OCI-LY3 (cell line): ENCODE data around the gene SLC22A2.
"Not testable (repeated sequence)": the region's sequence is repeated elsewhere in the genome, so short reads cannot be mapped to it uniquely, and the experiment has no call there.

Experiments
- H2AFZ ChIP-seq: fragments of 200-600, 300-600 bp; shearing (Covaris generic); 2 replicates; pipeline ENCODE4 v1.6.0; 2014; ENCODE audit warnings: antibody characterized with exemption, low read depth, low read length
- H3K27ac ChIP-seq: fragments of 200-600, 300-600 bp; sonication (generic); 2 replicates; pipeline ENCODE4 v1.5.1; 2014; ENCODE audit warnings: mild to moderate bottlenecking, low read length, moderate library complexity, mixed read lengths
- H3K27me3 ChIP-seq: fragments of 200-600, 300-600 bp; sonication (generic); 2 replicates; pipeline ENCODE4 v1.6.1; 2014; ENCODE audit warnings: low read depth, low read length, mixed read lengths
- H3K36me3 ChIP-seq: fragments of 200-600, 300-600 bp; sonication (generic); replicated peaks from 2 replicates; pipeline ENCODE3; 2014; ENCODE audit warnings: low read depth, low read length, mixed read lengths
- H3K4me1 ChIP-seq: fragments of 300-600, 200-600 bp; sonication (generic); 2 replicates; pipeline ENCODE4 v1.6.1; 2014; ENCODE audit warnings: low read length, mixed read lengths
- H3K4me2 ChIP-seq: fragments of 200-600, 300-600 bp; sonication (generic); 2 replicates; pipeline ENCODE4 v1.6.1; 2014; ENCODE audit warnings: low read length, mixed read lengths
- H3K4me3 ChIP-seq: fragments of 300-600, 200-600 bp; sonication (generic); 2 replicates; pipeline ENCODE4 v1.5.1; 2014; ENCODE audit warnings: antibody characterized with exemption, mild to moderate bottlenecking, low read length, moderate library complexity
- H3K79me2 ChIP-seq: fragments of 300-600, 200-600 bp; shearing (Covaris generic); 2 replicates; pipeline ENCODE4 v1.6.1; 2014; ENCODE audit warnings: mild to moderate bottlenecking, low read length, mixed read lengths
- H3K9ac ChIP-seq: fragments of 300-600, 200-600 bp; shearing (Covaris generic); 2 replicates; pipeline ENCODE4 v1.6.0; 2014; ENCODE audit warnings: mild to moderate bottlenecking, low read length, moderate library complexity
- H3K9me3 ChIP-seq: fragments of 200-600, 300-600 bp; shearing (Covaris generic); 2 replicates; pipeline ENCODE4 v1.6.1; 2014; ENCODE audit warnings: low read length, mixed read lengths; ENCODE audit not compliant: insufficient read depth
- H4K20me1 ChIP-seq: fragments of 200-600, 300-600 bp; sonication (generic); 2 replicates; pipeline ENCODE4 v1.6.1; 2016; ENCODE audit warnings: low read length, mixed read lengths; ENCODE audit not compliant: insufficient read depth
- CTCF ChIP-seq: fragments of 200-600, 300-600 bp; sonication (generic); IDR thresholded peaks from 2 replicates; pipeline ENCODE4 v1.5.1; 2014; ENCODE audit warnings: antibody characterized with exemption, low read length, low read depth
- EZH2phosphoT487 ChIP-seq: fragments of 200-600 bp; shearing (Covaris generic); IDR thresholded peaks from 2 replicates; pipeline ENCODE4 v1.6.1; 2018; ENCODE audit warnings: antibody characterized with exemption, mixed run types, low read depth

SLC22A2 gene

GRCh38 chr6:160258346-160259142 lies at the start of gene SLC22A2:
Gene SLC22A2 (minus strand): TSS chr6:160258821. CDS start chr6:160258757, 64 bp downstream.
- Histone ChIP-seq H3K4me1 (no peaks in the 10 kb centered on the region), H3K27ac (no peak within 1 kb of the TSS), H2AFZ (no peak within 1 kb of the TSS), H3K9me3 (no peaks in the 10 kb centered on the region), H3K27me3 (0 out of 2 replicates have a peak, but pooled peaks cover 4% of the 10 kb centered on the region), H3K4me3 (no peak within 1 kb of the TSS), H3K9ac (no peak within 1 kb of the TSS), H3K36me3 (no peaks in the 10 kb centered on the region), H3K79me2 (no peaks in the 10 kb centered on the region), H4K20me1 (no peaks in the 10 kb centered on the region), H3K4me2 (no peak within 1 kb of the TSS)
- TF ChIP-seq EZH2phosphoT487: no peak
- TF ChIP-seq CTCF: no peak

GRCh38 chr6:160305926-160306713 lies 47.5 kb upstream of the SLC22A2 start:
- Histone ChIP-seq H3K9ac (no peak overlapping the region), H3K36me3 (no peaks in the 10 kb centered on the region), H3K9me3 (no peaks in the 10 kb centered on the region), H3K27me3 (no peaks in the 10 kb centered on the region), H3K4me2 (no peak overlapping the region), H3K27ac (no peak overlapping the region), H3K4me3 (no peak overlapping the region), H3K4me1 (no peaks in the 10 kb centered on the region), H3K79me2 (no peaks in the 10 kb centered on the region), H2AFZ (no peak overlapping the region), H4K20me1 (no peaks in the 10 kb centered on the region)
- no peak for TF ChIP-seq CTCF
- no peak for TF ChIP-seq EZH2phosphoT487

- Histone ChIP-seq H3K9me3 (no peaks in the 10 kb centered on the region), H3K9ac (no peak overlapping the region), H3K4me1 (no peaks in the 10 kb centered on the region), H3K27me3 (no peaks in the 10 kb centered on the region), H3K79me2 (no peaks in the 10 kb centered on the region), H3K4me2 (no peak overlapping the region), H3K36me3 (no peaks in the 10 kb centered on the region), H4K20me1 (no peaks in the 10 kb centered on the region), H2AFZ (no peak overlapping the region), H3K27ac (no peak overlapping the region), H3K4me3 (no peak overlapping the region)
- no peak for TF ChIP-seq EZH2phosphoT487
- TF ChIP-seq CTCF: no peak
Observed at GRCh38 chr6:160303806-160304205, 45.2 kb upstream of the SLC22A2 start.

GRCh38 chr6:160302431-160303082 lies 43.9 kb upstream of the SLC22A2 start:
- not testable (repeated sequence) for H3K9ac ChIP-seq, H4K20me1 ChIP-seq, H3K4me2 ChIP-seq, H3K79me2 ChIP-seq, H3K4me1 ChIP-seq, H3K27ac ChIP-seq, H3K9me3 ChIP-seq, H3K36me3 ChIP-seq, H3K27me3 ChIP-seq, H2AFZ ChIP-seq, H3K4me3 ChIP-seq
